ENCODE measurements around the gene IFFO2. TPM values are rescaled to one million over a fixed set of nuclear protein-coding genes. Genes with fewer than 3 reads are reported as not detected.

IFFO2 gene
- total RNA-seq, 1 experiment from 2014 or later: 15.6 TPM

DNA sequence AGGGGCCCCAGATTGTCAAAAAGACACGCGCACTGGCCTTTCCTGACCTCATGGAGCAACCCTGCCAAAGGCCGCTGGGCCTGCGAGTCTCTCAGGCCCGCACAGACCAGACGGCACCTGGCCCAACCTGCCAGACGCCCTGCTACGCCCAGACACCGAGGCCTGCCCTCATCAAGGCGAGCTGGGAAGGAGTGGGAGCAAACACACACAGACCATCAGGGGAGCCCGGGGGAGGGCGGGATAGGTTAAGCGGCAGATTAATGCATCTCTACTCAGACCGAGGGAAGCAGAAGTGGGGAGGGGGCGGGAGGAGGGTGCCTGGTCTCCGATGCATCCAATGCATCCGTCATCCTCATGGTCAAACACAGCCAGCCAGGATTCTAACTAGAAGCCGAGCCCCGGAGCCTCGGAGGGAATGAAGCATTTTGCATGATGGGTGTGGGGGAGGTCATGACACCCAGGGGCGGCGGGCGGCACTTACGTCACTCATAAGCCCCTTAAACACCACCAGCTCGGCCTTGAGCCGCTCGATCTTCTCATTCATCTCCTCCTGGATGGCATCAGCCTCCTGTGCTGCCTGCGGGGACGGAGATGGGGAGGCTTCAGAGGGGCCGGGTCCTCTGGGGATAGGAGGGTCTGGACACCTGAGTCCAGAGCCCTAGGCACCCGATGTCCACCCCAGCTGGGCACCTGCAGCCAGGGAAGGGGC, 37.1 kb downstream of the IFFO2 start:
- no peaks in the 10 kb centered on the region for H3K9me2 ChIP-seq (ENCODE audit: insufficient read depth)
- no peaks in the 10 kb centered on the region for H3K9me3 ChIP-seq (ENCODE audit: control insufficient read depth in 1 of 2, insufficient read depth in 1 of 2, low read depth in 1 of 2, low read length in 2 of 2)
- 0 out of 4 replicates have a peak, but pooled peaks cover 0 to 2% of the 10 kb centered on the region in 2 experiments for H3K36me3 ChIP-seq (ENCODE audit: control insufficient read depth in 1 of 2, insufficient read depth in 2 of 2, low read length in 2 of 2)
- POLR2A ChIA-PET: no interaction called here
- H4K20me1 ChIP-seq (ENCODE audit: insufficient read depth): no peaks in the 10 kb centered on the region
- RAD21 ChIA-PET (ENCODE audit: low non-redundant PET in 1 of 2, low total read pairs in 2 of 2, uncharacterized antibody in 2 of 2, unreplicated experiment in 2 of 2): no interaction called here
- no TSS peak for BruUV-seq (replicated peaks)
- H3K27ac ChIP-seq (ENCODE audit: low read depth, low read length): no peak overlapping the region
- no peak overlapping the region for H3K4me2 ChIP-seq (ENCODE audit: low read length)
- no peak overlapping the region for H3K9ac ChIP-seq (ENCODE audit: low read length)
- no peak overlapping the region for H2AFZ ChIP-seq (ENCODE audit: low read depth, low read length, poor library complexity, severe bottlenecking)
- ATAC-seq (no peak), DNase-seq (ENCODE audit: low read depth, low spot score) (no peak)
- intact Hi-C loops (cut with micrococcal nuclease): no loop called here
- H3K27me3 ChIP-seq (ENCODE audit: insufficient read depth, low read length): no peaks in the 10 kb centered on the region
- no peak overlapping the region for H3K4me3 ChIP-seq (replicated peaks in 1 of 2; ENCODE audit: low read depth in 1 of 2, low read length in 2 of 2)
- TF ChIP-seq CEBPB (IDR thresholded peaks at IDR 0.05; ENCODE audit: low read depth): no peak
- TF ChIP-seq JUND (IDR thresholded peaks at IDR 0.05): no peak
- TF ChIP-seq EGR1 (IDR thresholded peaks at IDR 0.05; ENCODE audit: low read depth): no peak
- no peak for TF ChIP-seq REST (IDR thresholded peaks at IDR 0.05; ENCODE audit: low read depth)
- TF ChIP-seq YY1 (IDR thresholded peaks at IDR 0.05; ENCODE audit: extremely low read depth, insufficient replicate concordance, low read depth, low read length): no peak
- no peak for TF ChIP-seq TCF7L2 (IDR thresholded peaks at IDR 0.05; ENCODE audit: borderline replicate concordance, extremely low read depth, insufficient read depth, insufficient read length)
- CTCF ChIA-PET: no interaction called here
- peaks cover 31% of the 10 kb centered on the region for H3K79me2 ChIP-seq (ENCODE audit: insufficient read depth, low read length)
- H3K4me1 ChIP-seq (ENCODE audit: control insufficient read depth in 1 of 2, insufficient read depth in 2 of 2, low read length in 2 of 2): peaks cover 17 to 26% of the 10 kb centered on the region in 2 experiments
